GM10266 (cell line): ENCODE data around the gene WDR7.

ENCODE experiments used
- DNase-seq: peaks from one replicate; pipeline ENCODE4 v3.0.0; 2012; ENCODE audit errors: extremely low spot score
- CTCF ChIP-seq: IDR thresholded peaks from 2 replicates; pipeline ENCODE4 v1.5.1; 2012; ENCODE audit warnings: mild to moderate bottlenecking, low read depth; ENCODE audit not compliant: control insufficient read depth, insufficient read depth; ENCODE audit errors: missing control alignments

Gene WDR7

GRCh38 chr18:57029761-57030160 lies 378.6 kb downstream of the WDR7 start:
- DNase-seq: no peak
- no peak for TF ChIP-seq CTCF

GRCh38 chr18:57030417-57030816 lies 379.3 kb downstream of the WDR7 start:
- TF ChIP-seq CTCF: no peak
- DNase-seq: no peak

- no peak for DNase-seq
- no peak for TF ChIP-seq CTCF
Observed at GRCh38 chr18:57035590-57035989, 384.4 kb downstream of the WDR7 start.

- TF ChIP-seq CTCF: no peak
- no peak for DNase-seq
Observed at GRCh38 chr18:57038395-57038794, 387.2 kb downstream of the WDR7 start.

- no peak for DNase-seq
- no peak for TF ChIP-seq CTCF
Observed at GRCh38 chr18:57040175-57040574, 389.0 kb downstream of the WDR7 start.

GRCh38 chr18:57043241-57043640 lies 392.1 kb downstream of the WDR7 start:
- DNase-seq: no peak
- no peak for TF ChIP-seq CTCF

- no peak for TF ChIP-seq CTCF
Observed at GRCh38 chr18:57048351-57048750, 397.2 kb downstream of the WDR7 start.

More at GRCh38 chr18:57048351-57048750, 397.2 kb downstream of the WDR7 start:
- DNase-seq: no peak
